HG02885 (cell line): ENCODE measurements around the gene YTHDC2.

ENCODE experiments used
- ATAC-seq: cut with Tn5 transposase; IDR thresholded peaks from one replicate; pipeline ENCODE4 v1.9.1; 2021; ENCODE audit warnings: mild to moderate bottlenecking; ENCODE audit not compliant: unreplicated experiment, poor library complexity

Gene YTHDC2

DNA sequence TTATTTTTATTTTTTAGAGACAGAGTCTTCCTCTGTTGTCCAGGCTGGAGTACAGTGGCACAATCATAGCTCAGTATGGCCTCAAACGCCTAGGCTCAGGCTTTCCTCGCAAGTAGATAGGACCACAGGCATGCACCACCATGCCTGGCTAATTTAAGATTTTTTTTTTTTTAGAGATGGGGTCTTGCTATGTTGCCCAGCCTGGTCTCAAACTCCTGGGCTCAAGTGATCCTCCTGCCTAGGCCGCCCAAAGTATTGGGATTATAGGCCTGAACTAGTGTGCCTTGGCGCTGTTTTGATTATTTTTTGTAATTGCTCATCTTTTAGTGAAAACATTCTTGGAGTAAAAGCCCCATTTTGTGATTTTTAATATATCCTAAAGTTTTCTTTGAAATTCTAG is 5.4 kb downstream of the YTHDC2 start:
- no peak for ATAC-seq

DNA sequence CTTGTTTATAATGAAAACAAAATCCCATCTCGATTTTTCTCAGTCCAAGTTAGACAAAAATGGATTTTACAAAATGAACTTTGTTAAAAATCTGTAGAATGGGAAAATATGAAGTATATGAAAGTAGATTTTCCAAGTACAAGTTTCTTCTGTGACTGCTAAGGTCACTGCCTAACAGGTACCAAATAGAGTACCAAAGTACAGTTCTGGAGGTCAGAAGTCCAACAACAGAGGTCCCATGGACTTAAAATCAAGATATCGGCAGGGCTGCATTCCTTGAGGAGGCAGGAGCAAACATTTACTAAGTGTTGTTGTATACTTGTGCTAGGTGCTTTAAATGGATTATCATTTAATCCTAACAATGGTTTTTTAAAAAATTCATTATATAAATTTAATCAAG is 5.9 kb downstream of the YTHDC2 start:
- no peak for ATAC-seq

DNA sequence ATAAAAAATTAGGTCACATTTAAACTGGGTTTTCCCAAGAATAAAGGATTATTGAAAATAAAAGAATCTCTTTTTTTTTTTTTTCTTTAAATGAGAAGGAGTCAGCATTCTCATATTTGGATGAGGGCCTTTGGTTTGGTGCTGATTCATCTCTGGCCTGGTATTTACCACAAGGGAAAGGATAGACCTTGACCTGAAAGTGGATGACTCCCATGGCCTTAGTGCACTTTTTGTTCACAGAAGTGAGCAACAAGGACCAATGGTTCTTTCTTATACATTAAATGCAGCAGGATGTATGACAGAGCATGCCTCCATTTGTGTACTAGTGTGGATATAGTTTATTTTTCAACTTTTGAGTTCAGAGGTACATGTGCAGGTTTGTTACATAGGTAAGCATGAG is 6.9 kb downstream of the YTHDC2 start:
- peak; percentile 77 for ATAC-seq

DNA sequence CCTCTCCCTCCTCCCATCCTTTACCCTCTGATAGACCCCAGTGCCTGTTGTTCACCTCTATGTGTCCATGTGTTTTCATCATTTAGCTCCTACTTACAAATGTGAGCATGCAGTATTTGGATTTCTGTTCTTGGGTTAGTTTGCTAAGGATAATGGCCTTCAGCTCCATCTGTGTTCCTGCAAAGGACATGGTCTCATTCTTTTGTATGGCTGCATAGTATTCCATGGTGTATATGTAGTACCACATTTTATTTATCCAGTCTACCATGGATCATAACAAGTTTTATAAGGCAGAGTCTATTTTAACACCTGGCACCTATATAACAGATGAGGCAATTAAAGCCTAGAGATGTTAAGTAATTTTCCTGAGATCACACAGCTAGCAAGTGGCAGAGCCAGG is 7.4 kb downstream of the YTHDC2 start:
- no peak for ATAC-seq

DNA sequence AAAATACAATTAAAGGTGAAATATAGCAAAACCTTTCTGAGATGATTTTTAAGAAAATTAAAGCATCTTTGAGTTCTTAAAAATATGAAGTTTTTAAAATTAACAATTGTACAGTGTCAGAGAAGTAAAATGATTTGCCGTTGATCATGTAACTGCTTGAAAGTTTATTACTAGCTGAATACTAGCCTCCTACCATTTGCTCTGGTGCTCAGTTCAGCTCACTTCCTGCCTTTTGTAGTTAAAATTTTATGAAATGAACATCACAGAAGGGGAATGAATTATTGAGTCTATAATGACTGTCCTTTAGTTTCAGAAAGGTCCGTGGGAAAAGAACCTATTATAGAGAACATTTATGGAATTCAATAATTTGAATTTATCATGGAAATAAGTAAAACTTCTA is 9.7 kb downstream of the YTHDC2 start:
- ATAC-seq: no peak

DNA sequence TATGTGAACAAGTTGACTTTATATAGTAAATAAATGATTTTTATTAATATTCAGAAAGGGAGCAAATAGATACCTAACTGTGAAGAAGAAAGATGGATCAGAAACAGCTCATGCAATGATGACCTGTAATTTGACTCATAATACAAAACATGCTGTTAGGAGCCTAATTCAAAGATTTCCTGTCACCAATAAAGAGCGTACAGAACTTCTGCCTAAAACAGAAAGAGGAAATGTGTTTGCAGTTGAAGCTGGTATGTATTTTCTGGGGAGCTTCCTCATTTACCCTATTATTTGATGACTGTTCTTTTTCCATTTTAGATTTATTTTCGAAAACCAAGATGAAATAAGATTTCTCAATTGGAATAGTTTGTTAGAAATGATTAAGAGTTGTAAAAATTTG is 11.4 kb downstream of the YTHDC2 start:
- peak; percentile 74 for ATAC-seq

DNA sequence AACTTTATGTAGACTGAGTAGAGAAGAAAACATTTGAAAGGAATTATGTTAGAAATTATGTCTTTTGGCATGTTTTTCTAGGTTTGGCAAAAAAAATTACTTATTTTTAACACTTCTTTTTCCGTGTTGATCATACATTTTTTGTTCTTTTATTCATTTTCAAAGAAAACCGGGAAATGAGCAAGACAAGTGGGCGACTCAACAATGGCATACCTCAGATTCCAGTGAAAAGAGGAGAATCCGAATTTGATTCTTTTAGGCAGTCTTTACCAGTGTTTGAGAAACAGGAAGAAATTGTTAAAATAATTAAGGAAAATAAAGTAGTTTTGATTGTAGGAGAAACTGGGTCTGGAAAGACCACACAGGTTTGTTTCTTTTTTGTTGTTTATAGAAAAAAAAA is 12.9 kb downstream of the YTHDC2 start:
- no peak for ATAC-seq

DNA sequence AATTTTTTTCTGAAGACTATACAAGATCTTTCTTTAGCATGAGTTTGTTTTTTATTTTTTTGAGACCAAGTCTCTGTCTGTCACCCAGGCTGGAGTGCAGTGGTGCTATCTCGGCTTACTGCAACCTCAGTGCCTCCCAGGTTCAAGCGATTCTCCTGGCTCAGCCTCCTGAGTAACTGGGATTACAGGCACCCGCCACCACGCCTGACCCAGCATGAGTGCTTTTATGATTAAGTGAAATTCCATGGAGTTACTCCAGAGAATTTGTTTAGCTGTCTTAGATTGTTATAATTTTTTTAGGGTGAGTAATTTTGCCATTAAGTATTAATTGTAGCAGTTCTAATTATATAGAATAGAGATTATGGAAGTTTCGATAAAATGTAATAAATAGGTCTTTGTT is 14.3 kb downstream of the YTHDC2 start:
- no peak for ATAC-seq

DNA sequence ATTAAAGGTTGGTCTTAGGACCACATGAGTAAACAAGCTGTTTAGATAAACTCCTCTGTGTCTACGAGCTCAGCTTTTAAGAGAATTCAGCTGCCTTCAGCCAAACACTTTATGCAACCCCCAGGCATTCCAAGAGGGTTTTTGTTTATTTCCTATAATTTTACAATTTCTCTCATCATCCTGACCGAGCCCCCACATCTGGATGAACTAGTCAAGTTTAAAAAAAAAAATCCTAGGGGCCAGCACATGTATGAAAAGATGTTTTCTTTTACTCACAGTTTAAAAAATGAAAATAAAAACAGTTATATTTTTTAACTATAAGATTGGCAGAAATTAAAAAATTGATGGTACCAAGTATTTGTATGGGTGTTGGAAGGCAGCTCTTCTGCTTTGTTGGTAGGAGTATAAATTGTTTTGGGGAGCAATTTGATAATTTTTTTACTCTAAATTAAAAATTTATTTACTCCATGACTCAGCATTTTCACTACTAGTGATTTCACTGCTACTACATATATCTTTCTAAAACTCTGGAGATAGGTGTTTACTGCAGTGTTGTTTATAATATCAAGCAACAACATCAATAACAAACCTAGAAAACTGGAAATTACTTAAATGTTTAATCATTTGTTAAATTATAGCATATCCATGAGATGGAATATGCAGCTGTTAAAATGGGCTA is 18.1 kb downstream of the YTHDC2 start:
- ATAC-seq: no peak

DNA sequence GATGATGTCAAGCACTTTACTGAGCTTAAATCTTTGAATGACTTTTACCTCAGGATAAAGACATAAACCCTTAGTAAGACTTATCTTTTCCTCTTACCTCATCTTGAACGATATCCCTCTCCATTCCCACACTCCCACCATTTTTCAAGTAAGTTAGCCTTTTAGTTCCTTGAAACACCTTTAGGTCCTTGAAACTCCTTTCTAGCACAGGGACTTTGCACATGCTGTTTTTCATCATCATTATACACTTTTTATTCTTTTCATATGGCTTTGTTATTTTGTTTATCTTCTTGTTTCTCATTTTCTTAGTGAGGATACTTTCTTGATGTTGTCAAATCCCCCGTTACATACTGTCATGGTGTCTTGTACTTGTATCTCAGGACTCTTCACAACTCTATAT is 24.8 kb downstream of the YTHDC2 start:
- no peak for ATAC-seq

DNA sequence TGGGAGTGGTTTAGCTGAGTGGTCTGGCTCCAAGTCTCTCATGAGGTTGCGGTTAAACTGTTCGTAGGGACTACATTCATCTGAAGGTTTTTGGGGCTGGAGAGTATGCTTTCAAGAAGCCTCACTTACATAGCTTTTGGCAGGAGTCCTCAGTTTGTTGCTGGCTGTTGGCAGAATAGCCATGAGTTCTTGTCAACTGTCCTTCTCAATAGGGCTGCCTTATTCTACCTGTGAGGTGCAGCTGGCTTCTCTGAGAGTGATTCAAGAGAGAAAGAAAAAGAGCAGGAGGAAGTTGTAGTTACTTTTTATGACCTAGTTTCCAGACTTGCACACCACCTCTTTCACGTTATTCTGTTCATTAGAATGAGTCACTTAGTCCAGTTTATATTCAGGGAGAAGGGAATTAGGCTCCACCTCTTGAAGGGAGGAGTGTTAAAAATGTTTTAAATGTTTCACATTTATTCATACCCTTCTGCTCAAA is 33.2 kb downstream of the YTHDC2 start:
- peak; percentile 59 for ATAC-seq

DNA sequence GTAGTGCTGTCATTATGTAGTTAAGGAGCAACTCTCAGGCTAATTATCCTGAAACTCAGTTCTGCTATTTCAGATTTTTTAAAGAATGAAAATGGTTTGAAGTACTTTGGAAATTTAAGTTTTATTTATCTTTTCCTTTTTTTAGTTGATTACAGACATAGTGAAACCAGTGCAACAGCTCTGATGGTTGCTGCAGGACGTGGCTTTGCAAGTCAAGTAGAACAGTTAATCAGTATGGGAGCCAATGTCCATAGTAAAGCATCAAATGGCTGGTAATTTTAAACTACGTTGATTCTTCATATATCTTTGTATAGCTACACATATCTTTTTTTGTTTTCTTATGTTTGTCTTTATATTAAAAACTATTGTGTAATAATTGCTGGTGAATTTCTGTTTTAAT is 34.9 kb downstream of the YTHDC2 start:
- ATAC-seq: no peak

DNA sequence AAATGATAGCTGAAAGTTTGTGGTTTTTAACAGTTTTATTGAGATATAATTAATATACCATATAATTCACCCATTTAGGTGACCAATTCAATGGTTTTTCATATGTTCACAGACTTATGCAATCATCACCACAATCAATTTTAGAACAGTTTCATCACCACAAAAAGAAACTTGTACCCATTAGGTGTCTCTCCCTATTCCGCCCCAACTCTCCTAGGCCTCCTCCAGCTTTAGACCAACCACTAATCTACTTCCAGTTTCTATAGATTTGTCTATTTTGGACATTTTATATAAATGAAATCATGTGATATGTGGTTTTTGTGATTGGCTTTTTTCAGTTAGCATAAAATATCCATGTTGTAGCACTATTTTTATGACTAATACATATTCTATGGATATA is 38.6 kb downstream of the YTHDC2 start:
- ATAC-seq: no peak

DNA sequence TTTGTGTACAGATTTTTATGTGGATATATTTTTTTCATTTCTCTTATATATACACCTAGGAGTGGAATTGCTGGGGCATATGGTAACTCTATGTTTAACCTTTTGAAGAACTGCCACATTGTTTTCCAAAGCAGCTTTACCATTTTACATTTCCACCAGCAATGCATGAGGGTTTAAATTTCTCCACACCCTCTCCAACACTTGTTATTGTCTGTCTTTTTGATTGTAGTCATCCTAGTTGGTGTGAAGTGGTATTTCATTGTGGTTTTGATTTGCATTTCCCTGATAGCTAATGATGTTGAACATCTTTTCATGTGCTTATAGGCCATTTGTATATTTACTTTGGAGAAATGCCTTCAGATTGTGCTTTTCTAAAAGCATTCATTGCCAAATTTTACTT is 39.1 kb downstream of the YTHDC2 start:
- no peak for ATAC-seq

DNA sequence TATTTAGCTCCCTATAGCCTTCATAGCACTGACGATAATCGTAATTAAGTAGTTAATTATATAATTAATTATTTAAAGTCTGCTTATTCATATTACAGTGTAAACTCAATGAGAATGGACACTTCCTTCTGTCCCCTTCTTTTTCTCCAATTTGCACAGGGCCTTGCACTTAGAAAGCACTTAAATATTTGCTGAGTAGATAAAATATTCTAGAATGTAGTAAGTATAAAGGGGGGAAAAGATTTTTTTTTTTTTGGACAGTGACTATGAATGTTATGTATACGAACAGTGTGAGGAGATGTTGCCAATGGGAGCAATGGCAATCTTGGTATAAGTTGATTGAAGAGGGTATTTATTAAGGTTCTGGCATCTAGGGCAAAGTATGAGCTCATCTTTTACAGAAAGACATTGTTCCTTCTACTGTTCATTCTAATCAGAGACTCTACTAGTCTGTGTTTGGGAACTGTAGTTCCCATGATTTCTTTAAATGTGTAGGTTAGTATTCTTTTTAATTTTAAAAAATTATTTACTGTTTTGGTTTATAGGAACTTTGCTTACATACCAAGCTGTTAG is 49.4 kb downstream of the YTHDC2 start:
- no peak for ATAC-seq

DNA sequence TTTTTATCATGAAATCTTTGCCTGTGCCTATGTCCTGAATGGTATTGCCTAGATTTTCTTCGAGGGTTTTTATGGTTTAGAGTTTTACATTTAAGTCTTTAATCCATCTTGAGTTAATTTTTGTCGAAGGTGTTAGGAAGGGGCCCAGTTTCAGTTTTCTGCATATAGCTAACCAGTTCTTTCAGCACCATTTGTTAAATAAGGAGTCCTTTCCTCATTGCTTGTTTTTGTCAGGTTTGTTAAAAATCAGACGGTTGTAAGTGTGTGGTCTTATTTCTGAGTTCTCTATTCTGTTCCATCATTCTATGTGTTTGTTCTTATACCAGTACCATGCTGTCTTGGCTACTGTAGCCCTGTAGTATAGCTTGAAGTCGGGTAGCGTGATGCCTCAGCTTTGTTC is 55.9 kb downstream of the YTHDC2 start:
- no peak for ATAC-seq

DNA sequence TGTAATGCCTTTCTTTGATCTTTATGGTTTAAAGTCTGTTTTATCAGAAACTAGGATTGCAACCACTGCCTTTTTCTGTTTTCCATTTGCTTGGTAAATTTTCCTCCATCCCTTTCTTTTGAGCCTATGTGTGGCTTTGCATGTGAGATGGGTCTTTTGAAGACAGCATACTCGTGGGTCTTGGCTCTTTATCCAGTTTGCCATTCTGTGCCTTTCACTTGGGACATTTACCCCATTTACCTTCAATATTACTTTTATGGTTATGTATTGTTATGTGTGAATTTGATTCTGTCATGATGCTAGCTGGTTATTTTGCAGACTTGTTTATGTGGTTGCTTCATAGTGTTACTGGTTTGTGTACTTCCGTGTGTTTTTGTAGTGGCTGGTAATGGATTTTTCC is 59.2 kb downstream of the YTHDC2 start:
- no peak for ATAC-seq

DNA sequence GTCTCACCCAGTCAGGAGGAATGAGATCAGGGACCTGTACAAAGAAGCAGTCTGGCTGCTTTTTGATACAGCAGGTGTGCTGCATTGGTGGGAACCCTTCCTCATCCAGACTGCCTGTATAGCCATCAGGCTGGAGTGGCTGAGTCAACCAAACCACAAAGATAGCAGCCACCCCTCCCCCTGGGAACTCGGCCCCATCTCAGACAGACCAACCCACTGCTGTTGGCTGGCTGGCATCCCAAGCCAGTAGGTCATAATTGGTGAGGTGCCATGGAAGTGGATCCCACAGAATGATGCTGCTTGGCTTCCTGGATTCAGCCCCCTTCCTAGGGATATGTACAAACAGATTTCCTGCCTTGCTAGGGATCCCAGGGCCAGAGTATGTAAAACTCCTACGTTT is 60.9 kb downstream of the YTHDC2 start:
- ATAC-seq: no peak

DNA sequence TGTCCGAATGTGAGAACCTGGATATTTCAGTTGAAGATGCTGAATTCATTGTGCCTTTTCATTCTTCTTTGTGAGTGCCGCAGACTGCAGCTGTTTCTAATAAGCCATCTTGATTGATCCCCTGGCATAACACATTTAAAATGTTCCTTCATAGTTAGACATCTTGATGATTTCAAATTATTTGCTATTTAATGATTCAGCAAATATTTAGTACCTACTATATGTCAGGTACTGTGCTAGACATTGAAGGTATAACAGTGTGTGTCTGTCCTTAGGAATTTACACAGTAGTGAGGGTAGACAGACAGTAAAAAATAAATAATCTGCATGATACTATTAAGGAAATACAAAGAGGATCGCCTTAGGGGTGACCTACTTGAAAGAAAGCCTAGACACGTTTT is 61.6 kb downstream of the YTHDC2 start:
- ATAC-seq: no peak

DNA sequence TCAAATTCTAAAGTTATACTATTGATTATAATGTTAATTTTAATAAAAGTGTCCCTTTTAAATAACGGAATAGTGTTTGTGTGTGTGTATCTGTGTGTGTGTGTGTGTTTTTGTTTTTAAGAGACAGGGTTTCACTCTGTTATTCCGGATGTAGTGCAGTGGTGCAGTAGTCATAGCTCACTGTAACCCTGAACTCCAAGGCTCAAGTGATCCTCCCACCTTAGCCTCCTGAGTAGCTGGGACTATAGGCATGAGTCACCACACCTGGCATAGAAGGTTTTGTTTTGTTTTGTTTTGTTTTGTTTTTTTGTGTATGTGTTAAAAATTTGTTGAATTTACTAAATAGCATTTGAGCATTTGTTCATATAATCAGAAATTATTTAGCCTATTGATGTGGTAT is 64.6 kb downstream of the YTHDC2 start:
- ATAC-seq: no peak

DNA sequence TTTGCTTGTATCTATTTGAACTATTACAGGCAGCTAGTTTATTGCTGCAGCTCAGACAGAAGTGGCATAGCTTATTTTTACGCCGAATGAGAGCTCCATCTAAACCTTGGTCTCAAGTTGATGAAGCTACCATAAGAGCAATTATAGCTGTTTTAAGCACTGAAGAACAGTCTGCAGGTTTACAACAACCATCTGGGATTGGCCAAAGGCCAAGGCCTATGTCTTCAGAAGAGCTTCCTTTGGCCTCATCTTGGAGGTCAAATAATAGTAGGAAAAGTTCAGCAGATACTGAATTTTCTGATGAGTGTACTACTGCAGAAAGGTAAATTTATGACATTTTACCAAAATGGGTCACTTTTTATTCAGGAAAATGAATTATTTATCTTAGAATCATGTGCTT is 67.9 kb downstream of the YTHDC2 start:
- no peak for ATAC-seq

DNA sequence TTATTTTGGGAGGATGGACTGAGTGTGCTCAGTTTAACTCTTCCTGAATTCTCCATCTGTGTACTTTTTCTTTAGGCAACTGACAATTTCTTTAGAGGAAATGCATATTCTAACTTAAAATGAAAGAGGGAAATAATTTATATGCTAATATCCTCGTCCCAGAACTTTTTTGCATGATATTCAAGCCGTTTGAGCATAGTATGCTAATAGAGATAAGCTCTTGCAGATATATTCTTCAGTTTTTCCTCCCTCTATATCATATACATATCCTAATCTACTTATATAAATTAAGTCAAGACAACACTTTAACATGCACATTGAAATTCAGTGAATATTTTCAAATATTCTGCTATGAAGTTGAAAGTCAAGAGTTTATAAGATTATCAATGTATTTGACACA is 84.7 kb downstream of the YTHDC2 start:
- ATAC-seq: no peak
